NCI-H524 (cell line): ENCODE measurements around the gene ATP10A.

ENCODE experiments used
- DNase-seq, 2 experiments: peaks; one replicate each; lab custom pipeline; 2025; lab: John Stamatoyannopoulos, UW

ATP10A gene

DNA sequence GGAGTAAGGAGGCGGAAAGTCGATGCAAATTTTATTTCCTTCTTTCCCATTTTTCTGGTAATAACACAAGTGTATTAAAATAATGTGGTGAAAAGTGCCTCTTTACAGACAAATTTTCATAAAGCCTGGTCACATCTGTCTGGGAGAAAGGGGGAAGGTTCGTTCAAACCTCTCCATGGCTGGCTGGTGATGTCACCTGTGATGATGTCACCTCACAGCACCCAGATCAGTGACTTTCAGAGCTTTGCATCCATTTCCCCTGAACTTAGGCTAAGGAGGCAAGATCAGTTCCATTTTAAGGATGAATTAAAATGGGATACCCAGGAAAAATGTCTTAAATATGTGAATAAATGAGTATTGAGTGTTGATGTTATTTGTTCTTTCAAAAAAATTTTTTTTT, 34.1 kb downstream of the ATP10A start:
- DNase-seq, result no peak

- no peak for DNase-seq
Measured at GRCh38 chr15:25825207-25825606, 37.9 kb downstream of the ATP10A start.

GRCh38 chr15:25824618-25825017, 38.5 kb downstream of the ATP10A start:
- no peak for DNase-seq

DNA sequence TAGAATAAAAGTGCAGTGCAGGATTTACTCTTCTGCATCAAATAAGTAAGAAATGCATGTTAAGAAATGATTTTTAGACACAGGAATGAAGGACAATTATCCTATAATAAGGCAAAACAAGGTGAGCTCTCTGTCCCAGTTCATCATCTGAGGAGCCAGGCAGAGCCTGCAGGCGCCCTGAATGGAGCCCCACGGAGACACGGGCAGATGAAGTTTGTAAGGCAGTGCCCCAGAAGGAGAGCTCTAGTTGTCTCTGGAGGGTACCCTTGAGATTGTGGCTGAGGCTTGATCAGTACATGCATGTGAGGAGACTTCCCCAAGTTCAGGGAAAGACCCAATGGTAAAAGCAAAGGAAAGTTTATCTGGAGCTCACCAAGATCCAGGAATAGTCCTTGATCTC, 50.3 kb downstream of the ATP10A start:
- DNase-seq, result no peak

GRCh38 chr15:25812073-25812472, 51.1 kb downstream of the ATP10A start:
- DNase-seq, result no peak

- no peak for DNase-seq
Measured at GRCh38 chr15:25811481-25811906, 51.6 kb downstream of the ATP10A start.

GRCh38 chr15:25810631-25811091, 52.5 kb downstream of the ATP10A start:
- DNase-seq, result no peak

DNA sequence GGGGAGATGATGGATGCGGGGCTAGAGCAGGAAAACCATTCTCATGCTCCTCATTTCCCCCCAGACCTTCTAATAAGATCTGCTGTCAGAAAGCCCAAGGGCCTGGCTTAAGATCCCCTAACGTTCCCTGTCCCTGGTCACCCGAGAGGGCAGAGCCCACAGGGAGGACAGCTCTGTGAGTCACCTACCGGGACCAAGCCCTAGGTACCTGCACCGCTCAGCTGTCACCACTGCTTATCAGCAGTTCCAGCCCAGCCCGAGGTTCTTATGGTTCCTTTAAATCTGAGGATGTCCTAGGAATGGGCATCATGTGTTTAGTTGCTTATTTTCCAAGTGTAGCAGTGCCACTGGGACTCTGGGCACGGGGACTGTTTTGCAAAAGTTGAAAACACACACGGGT, 53.0 kb downstream of the ATP10A start:
- DNase-seq, result no peak

GRCh38 chr15:25807063-25807462, 56.1 kb downstream of the ATP10A start:
- no peak for DNase-seq

- DNase-seq, result no peak
Measured at GRCh38 chr15:25805031-25805430, 58.1 kb downstream of the ATP10A start.

GRCh38 chr15:25804451-25804850, 58.7 kb downstream of the ATP10A start:
- DNase-seq, result no peak

- no peak for DNase-seq
Measured at GRCh38 chr15:25803541-25803940, 59.6 kb downstream of the ATP10A start.

DNA sequence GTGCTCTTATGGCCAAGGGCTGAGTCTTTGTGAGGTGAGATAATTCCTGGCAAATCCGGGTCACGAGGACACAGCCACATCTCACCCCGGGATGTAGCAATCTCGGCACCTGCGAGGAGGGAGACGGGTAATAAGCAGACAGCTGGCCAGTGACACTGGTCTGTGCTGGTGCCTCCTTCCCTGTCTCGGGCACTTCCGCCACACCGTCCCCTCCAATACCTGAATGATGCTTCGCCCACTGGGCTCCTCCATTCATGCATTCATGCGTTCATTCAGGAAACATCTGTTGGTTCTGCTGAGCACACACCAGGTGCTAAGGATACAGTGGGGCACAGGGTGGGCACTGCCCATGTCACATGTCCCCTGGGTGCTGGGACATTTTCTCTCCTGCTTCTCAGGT, 60.1 kb downstream of the ATP10A start:
- DNase-seq, result no peak

DNA sequence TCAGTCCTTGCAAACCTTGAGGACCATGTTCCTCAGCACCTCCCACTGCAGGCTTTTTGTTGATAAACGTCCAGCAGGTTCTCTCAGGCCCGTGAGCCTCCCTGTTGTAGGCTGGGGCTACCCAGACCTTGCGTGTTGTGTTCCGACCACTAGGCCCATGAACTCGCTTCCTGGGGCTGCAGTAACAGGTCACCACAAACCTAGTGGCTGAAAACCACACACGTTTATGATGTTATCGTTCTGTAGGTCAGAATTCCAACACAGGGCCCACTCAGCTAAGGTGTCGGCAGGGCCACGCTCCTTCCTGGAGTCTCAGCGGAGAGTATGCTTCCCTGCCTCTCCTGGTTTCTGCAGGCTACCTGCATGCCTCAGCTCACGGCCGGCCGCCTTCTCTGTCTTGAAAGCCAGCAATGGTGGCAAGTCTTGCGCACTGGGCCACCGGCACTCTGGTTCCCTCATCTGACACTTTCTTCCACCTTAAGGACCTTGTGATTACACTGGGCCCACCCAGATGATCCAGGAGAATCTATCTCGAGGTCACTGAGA, 60.8 kb downstream of the ATP10A start:
- DNase-seq, result no peak

- no peak for DNase-seq
Measured at GRCh38 chr15:25801586-25802284, 61.4 kb downstream of the ATP10A start.

DNA sequence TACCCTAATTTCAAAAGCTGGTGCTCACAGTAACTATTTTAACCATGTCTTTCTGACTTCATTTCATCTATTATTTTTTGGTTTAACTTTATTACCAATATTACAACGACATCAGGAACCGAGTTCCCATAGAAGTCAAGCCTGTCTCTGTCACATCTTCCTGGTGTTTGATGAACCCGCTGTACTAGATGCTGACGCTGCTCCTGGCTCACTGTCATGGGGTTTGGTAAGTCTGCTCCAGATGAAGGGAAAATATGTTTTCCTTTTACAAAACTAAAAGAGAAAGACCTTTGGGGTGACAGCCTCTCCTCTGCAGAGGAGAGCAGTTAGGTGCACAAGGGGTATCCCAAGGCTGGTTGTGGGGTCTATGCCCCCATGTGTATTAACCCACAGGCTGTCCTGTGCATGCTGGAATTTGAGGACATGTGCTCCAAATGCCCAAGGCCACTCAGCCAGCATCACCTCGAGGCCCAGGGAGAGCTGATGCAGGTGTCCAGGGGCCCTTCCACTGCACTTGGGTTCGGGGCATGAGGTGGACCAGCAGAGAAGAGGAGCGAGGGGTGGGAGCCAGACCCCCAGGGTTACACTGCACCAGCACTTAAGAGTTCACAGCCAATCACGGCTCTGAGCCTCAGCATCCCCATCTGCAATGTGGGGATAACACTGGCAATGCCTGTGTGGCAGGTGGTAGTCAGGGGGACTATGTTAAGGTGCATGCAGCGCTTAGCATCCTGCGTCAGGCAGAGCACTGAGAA, 62.2 kb downstream of the ATP10A start:
- DNase-seq, result no peak

DNA sequence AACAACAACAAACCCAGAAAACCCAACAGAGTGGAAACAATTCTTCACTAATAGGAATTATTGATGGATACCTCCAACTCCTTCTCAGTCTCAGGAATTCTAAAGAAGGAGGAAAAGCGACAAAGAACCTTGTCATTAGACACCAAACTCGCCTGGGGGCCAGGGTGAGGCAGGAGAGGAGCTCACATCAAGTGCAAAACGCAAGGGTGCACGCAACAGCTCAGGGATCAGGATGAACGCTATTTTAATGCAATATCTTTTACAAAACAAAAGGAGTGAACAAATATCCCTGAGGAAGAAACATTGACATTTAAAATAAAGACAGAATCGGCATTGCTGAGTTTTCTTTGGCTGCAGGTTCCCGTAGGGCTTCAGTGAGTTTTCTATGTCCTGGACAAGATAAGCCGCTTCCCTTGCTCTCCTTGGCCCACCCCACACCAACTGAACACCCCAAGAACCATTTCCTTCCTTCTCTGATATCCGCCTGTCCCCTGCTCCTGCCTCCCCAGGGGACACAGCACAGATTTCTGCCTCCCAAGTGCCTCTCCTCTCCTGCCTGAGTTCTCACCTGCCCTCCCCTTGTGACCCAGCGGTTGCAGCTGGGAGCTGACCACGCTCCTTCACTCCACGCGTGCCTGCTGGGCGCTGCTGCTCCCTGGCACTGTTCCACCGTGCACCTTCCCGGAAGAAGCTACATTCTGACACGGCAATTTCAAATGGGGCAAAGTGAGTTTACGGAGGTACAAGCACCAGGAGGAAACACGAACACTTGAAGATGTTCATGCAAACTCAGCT, 63.0 kb downstream of the ATP10A start:
- DNase-seq, result peak in 1 of 2 experiments; percentile 6

DNA sequence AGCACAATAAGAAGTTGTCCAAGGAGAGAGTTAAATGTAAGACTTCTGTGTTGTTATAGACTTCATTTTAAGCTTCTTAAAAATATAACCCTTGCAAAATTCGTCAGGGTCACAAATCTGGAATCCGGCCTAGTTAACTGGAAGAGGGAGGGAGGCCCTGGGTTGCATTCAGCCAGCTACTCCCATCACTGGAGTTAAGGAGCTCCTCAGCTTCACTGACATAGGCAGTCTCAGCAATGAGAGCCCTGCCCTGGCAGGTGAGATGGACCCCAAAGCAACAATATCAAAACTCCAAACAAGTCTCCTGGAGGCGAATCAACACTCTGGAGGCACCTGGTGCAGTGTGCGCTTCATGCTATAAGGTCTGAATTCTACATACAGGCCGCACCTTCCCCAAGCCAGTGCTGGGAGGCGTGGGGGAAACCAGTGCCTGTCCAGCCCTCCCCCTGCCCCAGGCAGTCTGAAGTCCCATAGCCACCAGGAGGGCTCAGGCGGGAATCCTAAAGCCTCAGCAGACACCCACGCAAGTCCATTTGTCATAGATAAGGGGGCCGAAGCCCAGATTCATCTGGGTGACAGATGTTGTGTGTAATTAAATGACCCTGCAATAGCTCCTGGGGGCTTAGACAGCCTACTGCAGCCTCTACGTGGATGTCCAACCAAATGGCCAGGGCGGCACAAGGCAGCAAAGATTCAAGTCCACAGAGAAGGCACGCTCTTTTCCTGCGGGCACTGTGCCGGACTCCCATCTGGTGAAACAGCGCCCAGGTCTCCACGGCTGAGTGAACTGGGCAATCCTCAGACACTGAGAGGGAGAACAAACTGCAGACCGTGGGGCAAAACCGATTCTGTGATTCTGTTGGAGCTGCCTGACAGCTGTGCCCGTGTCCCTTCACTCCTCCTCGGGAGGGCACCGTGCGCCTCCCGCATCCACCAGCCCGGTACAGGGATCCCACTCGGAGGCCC, 64.9 kb downstream of the ATP10A start:
- DNase-seq, result peak; percentile 44 to 80

DNA sequence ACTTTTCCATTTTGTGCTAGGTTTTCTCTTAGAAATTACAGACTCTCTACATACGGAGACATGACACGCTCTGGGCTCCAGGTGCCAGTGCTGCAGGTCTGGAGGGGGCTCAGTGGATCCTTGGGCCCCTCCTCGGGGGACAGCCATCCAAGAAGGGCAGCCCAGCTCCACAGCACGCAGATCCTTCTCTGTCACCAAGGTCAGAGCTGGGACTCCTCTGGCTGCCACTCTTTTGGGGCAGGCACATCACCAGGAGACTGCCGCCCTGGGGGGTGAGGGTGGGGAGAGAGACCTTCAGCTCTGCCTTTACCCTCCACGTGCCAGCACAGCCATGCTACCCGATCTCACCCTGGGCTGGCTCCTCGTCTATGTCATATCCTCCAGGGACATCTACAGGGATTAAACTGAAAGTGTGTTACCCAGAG, 65.6 kb downstream of the ATP10A start:
- DNase-seq, result peak in 1 of 2 experiments; percentile 38

DNA sequence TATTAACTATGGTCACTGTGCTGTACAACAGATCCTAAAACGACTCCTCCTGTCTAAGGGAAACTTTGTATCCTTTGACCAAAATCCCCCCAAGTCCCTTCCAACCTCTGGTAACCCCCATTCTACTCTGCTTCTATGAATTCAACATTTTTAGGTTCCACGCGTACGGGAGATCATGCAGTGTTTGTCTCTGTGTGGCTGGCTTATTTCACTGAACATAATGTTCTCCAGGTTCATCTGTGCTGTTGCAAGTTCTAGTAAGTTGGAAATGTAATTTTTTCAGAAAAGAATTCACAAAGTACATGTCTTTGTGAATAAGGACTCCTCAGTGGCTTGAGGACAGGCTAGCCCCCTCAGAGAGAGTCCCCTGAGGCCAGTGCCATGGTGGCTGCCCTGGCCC, 66.1 kb downstream of the ATP10A start:
- no peak for DNase-seq

GRCh38 chr15:25796395-25796794, 66.7 kb downstream of the ATP10A start:
- no peak for DNase-seq
